ENCODE measurements around the gene ZNF865.

Gene ZNF865

DNA sequence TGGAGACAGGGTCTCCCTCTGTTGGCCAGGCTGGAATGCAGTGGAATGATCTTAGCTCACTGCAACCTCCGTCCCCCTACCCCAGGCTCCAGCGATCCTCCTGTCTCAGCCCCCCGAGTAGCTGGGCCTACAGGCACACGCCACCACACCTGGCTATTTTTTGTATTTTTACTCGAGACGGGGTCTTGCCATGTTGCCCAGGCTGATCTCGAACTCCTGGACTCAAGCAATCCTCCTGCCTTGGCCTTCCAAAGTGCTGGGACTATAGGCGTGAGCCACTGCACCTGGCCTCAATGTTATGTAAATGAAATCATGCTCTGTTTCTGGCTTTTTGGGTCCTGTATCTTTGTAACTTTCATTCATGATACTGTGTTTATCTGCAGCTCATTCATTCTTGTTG, 16.7 kb upstream of the ZNF865 start:
- no peak for DNase-seq

DNA sequence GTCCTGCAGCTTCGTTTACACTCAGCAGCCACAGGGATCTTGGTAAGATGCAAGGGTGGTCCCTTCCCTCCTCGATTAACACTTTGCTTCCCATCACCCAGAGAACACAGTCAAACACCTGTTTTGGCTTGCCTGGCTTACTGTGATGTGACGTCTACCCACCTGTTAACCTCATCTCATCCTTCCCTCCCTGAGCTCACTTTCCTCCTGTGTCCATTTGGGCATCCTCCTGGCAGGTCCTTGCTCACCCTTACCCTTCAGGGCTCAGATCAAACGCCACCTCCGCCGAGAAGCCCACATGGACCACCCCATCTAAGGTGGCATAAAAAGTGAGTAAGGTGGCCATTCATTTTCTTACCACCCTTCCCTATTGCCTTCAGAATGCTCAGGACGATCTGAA, 15.3 kb upstream of the ZNF865 start:
- DNase-seq, result no peak

DNA sequence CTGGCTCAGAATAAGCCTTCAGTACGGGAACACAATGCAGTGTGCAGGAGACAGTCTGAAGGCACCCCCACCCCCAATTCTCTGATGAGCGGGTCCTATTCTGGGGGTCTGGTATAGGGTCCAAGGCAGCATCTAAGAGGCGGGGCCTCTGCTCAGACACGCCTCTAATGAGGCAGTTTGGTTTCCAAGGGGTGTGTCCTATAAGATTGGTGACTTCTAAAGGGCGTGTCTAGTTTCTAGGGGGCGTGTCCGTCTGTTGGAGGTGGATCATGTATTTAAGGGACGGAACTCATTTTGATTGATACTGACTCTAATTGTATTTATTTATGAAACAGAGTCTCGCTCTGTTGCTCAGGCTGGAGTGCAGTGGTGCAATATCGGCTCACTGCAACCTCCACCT, 14.8 kb upstream of the ZNF865 start:
- no peak for DNase-seq

DNA sequence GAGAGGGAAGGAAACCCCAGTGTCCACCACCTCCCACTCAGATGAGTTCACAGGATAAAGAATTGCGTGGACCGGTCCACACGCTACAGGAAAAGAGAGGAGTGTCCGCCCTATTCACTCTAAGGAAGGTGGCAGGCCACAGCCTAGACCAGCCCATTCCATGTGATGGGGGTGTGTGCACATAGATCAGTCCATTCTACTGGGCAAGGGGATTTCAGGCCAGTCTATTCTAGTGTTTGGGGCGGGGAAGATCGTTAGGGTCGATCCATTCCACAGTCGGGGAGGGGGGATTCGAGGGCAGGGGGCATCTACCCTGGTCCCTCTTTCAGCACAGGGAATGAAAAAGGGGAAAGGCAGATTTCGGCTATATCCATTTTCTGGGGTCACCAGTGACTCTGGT, 13.9 kb upstream of the ZNF865 start:
- no peak for DNase-seq

DNA sequence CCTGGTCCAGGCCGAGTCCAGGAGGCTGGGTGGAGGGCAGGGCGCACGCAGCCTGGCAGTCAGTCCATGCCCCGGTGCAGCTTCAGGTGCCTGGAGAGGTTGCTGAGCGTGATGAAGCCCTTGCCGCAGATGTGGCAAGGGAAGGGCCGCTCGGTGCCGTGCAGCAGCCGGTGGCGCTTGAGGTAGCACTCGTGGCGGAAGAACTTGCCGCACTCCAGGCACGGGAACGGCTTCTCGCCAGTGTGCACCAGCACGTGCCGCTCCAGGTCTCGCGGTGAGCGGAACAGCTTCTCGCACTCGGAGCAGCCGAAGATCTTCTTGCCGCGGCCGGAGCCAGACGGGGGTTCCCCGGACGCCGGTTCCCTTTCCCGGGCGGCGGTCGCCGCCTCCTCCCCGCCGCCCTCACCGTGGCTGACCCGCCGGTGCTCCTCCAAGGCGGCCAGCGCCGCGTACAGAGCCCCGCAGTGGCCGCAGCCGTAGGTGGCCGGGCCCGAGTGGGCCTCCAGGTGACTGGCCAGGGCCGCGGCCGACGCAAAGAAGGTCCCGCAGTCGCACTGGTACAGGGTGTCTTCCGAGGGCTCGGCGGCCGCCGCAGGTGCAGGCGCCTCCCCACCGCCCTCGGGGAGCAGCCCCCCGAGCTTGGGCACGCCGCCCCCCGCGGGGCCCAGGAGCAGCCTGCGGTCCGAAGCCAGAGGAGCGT, 12.9 kb upstream of the ZNF865 start:
- no peak for DNase-seq

DNA sequence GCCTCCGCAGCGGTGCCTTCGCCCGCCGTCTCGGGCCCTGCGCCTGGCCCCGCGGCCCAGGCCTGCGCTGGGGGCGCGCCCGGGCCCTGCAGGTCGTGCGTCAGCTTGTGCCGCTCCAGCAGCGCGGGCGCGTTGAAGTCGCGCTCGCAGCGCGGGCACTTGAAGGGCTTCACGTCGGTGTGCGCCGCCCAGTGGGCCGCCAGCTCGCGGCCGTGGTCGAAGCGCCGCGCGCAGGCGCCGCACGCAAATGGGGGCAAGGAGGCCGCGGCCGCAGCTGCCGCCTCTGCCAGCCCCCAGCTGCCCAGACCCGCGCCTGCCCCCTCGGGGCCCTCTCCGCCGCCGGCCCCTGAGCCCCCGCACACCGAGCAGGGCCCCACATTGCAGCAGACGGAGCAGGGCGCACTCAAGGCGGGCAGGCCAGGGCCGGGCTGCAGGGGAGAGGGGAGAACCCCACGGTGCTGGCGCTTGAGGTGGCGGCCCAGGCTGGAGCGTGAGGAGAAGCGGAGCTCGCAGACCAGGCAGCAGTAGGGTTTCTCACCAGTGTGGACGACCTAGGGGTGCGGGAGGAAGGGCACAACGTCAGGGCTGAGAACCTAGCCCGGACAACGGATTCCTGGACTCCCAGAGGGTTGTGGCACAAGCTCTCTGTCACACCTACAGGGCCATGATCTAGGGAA, 12.2 kb upstream of the ZNF865 start:
- no peak for DNase-seq

DNA sequence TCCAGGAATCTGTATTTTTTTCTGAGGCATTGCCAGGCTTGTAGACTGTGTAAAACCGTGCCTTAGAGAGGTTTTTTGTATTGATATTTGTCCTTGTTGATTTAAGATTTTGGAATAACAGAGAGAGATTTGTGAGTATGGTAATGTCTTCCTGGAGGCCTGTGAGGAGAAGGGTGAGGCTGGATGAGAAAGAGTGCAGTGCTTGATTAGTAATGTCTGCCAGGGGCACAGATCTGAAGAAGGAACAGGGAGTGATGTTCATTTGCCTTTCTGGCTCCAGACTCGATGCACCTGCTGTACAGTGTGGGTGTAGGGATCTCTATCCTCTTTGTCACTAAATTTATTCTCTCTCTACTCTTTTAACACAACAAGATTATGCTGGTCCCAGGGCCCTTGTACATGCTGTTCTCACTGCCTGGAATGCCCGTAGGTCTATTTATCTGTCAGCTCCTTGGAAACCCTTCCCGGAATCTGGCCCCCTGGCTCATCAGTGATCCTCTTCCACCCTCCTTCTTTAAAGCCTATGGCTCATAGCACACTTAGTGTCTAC, 10.4 kb upstream of the ZNF865 start:
- no peak for DNase-seq

DNA sequence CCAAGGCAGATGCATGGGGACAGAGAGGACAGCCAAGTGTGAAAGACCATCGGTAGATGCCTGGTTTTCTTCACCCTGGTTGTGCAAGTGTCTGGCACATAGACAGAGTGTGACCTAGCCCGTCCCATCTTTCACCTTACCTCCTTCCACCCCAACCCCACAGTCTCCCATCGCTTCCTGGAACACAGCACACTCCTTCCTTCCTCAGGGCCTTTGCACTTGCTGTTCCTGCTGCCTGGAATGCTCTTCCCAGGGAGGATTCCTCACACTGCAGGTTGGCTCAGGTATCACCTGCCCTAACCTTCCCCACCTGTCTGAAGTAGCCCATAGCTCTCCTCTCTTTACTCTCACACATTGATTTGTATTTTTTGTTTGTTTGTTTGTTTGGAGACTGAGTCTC, 9.1 kb upstream of the ZNF865 start:
- DNase-seq, result no peak

DNA sequence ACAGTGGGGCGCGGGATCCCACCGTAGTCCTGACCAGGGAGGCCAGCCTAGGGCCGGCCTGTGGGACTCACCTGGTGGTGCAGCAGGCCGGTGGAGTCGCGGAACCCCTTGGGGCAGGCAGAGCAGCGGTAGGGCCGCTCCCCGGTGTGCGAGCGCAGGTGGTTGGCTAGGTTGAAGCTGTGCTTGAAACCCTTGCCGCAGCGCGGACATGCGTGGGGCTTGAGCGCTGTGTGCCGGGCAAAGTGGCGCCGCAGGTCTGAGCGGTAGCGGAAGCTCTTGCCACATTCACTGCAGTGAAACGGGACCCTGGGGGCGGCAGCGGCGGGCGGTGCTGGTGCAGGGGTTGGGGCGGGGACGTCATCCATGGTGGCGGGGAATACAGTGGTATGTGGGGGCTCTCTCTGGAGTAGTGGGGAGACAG, 7.9 kb upstream of the ZNF865 start:
- DNase-seq, result no peak

DNA sequence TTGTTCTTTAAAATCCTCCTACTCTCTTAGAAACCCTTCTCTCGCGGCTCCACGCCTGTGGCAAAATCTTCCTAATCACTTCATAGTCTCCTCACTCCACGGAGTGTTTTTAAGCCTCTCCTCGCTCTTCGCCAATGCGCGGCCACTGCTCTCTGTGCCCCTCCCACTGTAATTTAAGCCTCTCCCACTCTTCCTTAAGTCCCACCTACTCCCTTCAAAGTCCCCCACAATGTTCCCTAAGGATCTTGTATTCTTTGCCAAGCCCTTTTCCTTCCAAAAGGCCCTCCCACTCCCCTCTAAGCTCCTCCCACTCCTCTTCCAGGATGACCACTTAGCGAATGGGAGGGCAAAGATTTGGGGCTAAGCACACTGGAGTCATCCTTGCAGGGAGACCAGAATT, 7.4 kb upstream of the ZNF865 start:
- no peak for DNase-seq

DNA sequence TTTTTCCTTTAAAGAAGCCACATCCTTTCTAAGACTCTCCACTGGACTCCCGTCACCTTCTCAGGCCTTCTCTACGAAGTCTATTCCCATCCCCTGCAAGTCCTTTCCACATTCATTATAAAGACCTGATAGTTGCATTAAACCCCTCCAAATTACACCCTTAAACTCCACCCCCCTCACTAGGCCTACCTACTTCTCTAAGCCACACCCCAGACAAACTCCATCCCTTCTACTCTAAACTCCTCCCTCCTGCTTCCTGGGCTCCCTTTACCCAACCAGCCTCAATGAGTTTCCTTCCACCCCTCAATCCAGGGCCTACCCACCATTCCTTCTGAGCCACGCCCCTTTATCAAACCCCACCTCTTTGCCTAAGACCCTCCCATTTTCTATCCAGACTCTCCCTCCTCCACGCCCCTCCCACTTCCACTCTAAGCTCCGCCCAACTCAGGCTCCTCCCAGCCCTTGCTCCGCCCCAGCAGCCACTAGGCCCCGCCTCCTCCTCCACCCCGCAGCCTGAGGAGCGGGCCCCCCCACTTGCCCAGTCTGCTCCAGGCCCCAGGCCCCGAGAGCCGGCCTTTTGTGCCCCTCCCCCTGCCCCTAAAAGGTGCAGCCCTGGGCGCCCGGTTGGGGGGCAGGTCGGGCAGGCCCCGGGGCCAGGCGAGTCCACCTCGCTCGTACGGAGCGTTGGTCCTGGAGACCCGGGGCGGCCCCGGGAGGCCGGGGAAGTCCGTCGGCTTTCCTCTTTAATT, 6.6 kb upstream of the ZNF865 start:
- peak; percentile 66 for DNase-seq

DNA sequence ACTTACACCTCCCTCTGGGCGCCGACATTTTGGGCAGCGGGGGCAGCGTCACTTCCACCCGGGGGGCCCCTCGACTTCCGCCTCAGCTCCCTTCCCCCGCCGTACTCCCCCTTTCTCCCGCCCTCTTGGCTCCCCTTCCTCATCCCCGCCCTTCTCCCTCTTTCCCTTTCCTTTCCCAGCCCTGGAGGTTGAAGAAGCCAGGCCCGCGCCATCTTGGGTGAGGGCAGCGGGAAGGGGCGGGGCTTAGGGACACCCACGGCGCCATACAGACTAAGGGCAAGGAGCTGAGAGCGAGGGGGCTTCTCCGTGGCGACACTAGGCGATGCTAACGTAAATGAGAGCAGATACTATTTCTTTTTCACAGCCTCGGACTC, 6.0 kb upstream of the ZNF865 start, which contains the start of gene FIZ1:
FIZ1 (minus strand) TSS at position 50 of the 374 bp plus-strand sequence. CDS start 1,652 bp downstream, outside the sequence.
- DNase-seq, result peak; percentile 97

DNA sequence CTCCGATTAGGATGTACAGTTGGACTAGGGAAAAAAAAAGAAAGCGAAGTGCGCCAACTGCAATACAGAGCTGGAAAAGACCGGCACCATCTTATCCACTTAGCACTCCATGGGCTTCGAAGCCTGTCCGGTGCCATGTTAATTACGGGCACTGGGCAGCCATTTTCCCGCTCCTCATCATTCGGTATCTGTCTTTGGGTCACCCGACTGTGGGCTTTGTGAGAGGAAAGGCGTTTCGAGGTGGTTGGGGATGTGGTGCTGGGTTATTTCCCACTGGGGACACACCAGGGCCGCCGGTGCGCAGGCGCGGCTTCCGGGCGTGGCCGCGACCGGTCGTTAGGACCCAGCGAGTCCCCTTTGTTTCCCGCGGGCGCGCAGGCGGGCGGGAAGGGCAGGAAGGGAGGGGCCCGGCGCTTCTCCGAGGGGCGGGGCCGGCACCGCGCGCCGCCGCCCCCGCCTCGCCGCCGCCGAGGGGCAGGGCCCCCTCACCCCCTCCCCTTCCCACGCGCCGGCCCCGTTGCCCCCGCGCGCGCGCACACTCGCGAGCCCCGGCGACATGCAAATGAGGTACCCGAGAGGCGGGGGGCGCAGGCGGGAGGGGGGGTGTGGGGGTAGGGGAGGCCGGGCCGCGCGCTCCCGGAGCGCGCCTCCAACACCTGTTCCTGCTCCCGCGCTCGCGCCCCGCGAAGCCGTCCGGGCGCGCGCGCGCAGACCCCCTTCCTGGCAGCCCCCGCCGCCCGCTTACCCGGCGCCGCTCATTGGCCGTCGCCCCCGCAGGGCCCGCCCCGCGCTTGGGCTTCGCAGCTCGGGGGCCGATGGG, 5.4 kb upstream of the ZNF865 start, which contains the start of gene ZNF524:
ZNF524 (plus strand) TSS at position 447 of the 820 bp plus-strand sequence. CDS start 1,825 bp downstream, outside the sequence.
- DNase-seq, result peak; percentile 87

DNA sequence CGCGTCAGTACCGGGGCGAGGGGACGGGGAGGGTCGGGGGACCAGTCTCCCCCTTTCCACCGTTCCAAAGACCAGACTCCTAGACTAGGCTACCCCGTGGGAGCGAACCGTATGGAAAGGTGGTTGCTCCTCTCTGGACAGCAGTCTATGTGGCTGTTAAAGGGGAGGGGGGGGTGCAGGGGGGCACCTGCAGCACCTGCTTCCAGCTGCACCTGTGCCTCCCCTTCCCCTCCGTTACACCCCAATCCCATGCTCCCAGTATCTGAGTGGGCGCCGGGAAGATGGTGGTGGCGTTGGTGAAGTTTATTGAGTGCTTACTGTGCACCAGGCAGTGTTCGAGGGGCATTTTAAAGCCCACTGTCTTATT, 4.8 kb upstream of the ZNF865 start:
- no peak for DNase-seq

DNA sequence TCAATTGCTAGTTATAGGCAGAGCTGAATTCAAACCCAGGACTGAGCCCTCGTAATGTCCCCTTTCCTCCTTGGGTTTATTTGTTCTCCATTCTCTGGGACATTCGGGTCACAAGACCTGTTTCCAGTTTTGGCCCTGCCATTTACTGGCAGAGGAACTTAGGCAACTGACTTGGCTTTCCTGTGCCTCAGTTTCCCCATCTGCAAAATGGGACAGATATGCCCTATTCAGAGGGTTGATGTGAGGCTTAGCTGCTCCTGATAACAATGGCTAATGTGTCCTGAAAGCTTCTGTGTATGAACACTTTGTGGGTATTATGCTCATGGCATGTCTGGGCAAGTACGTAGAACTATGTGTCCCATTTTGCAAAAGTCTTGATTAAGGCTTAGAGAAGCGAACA, 4.4 kb upstream of the ZNF865 start:
- no peak for DNase-seq

DNA sequence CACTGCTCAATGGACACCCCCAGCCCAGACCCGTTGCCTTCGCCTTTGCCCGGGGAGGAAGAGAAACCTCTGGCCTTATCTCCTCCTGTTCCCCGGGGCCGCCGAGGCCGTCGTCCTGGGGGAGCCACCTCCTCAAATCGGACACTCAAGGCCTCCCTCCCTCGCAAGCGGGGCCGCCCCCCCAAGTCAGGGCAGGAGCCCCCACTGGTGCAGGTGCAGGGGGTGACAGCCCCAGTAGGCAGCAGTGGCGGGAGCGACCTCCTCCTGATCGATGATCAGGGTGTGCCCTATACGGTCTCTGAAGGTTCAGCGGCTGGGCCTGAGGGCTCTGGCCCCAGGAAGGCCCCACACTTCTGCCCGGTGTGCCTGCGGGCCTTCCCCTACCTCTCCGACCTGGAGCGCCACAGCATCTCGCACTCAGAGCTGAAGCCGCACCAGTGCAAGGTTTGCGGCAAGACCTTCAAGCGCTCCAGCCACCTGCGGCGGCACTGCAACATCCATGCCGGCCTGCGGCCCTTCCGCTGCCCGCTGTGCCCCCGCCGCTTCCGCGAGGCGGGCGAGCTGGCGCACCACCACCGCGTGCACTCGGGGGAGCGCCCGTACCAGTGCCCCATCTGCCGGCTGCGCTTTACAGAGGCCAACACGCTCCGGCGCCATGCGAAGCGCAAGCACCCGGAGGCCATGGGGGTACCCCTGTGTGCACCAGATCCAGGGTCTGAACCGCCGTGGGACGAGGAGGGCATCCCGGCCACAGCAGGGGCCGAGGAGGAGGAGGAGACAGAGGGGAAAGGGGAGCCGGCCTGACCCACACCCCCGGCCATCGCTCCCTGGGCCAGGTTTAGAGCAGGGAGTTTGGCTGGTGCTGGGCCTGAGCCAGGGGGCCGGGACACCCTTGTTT, 3.1 kb upstream of the ZNF865 start:
- DNase-seq, result no peak

DNA sequence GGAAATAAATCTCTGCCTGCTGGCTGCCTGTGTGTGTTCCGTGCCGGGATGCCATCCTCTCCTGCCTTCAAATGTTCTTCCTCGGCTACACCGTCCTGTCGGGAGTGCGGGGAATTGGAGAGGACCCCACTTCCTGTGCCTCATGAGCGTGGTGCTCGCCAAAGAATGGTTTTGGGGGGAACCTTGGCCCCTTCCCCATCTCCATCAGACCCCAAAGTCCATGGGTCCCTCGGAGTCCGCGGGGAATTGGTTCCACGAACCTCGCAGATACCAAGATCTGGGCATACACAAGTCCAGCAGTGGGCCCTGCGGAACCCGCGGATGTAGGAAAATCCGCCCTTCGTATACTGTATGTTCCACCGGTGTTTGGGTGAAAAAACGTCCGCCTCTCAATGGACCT, 2.3 kb upstream of the ZNF865 start:
- no peak for DNase-seq

DNA sequence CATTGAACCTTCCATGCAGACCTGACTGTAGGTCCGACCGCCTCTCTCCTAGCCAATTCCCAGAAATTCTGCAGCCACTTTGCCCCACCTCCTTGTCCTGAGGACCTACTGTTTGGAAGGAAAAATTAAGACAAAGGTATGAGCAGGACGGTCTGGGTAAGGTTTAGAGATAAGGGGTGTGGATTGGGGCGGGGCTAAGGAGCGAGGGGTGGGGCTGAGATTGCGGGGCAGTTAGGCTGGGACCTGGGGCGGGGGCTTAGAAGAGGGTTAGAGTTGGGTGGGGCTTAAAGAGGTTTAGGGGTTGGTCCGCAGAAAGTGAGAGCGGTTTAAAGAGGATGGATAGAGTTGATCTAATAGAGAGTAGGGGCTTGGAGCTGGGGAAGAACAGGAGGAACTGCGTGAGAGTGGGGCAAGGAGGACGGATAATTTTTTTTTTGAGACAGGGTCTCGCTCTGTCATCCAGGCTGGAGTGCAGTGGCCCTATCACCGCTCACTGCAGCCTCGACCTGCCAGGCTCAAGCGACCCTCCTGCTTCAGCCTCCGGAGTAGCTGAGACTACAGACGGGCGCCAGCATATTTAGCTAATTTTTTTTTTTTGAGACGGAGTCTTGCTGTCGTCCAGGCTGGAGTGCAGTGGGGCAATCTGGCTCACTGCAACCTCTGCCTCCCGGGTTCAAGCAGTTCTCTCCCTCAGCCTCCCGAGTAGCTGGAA, 1.7 kb upstream of the ZNF865 start:
- DNase-seq, result no peak

DNA sequence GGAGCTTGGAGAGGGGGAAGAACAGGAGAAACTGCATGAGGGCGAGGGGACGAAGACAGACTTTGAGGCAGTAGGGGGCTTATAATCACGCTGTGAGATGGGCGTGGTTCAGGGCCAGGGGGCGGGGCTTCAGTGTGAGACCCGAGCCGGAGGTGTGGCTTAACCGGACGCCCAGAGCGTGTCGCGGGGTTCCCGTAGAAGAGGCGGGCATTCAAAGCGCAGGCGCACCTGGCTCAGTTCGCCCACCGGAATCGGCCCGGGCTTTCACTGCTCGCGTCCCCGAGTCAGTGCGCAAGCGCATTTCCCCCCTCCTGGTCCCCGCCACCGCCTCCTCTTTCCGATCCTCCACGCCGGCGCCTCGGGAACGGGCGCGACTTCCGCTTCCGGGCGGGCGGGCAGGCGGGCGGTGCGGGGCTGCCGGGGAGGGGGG, 225 bp upstream of the ZNF865 start:
- DNase-seq, result peak; percentile 95

DNA sequence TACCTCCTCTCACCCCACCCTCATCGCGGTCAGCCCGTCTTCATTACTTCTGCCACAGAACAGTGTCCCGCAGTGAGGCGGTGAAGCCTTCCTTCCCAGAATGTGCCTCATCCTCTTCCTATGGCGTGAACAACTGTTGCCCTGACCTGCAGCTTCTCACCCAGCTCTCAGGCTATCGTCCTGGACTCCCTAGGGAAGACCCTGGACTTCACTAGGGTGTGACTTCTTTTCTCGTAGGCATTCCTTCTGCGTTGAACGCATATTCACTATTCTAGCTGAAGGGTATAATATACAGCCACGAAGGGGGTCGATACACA, 982 bp downstream of the ZNF865 start:
- no peak for DNase-seq

DNA sequence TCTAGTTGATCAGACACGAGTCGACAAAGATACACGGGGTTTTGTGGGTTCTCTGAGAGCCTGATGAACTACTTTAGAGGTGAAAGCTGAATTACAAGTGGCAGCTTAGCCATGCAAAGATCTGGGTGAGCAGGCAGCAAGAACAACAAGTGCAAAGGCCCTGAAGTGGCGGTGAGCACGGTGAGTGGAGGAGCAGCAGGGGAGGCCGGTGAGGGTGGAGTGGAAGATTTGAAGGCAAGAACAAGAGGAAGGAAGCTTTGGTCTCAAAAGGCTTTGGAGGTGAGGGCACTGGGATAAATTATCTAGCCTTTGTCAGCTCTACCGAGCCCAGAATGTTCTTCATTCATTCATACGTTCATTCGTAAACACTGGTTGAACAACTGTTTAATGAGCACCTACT, 1.4 kb downstream of the ZNF865 start:
- DNase-seq, result no peak

Measured in NCI-H510A (cell line).